ENCODE results near the gene SYNDIG1L.
"Not testable (repeated sequence)": the region's sequence is repeated elsewhere in the genome, so short reads cannot be mapped to it uniquely, and the experiment has no call there.

Gene SYNDIG1L

GRCh38 chr14:74401504-74402241 lies 24.3 kb downstream of the SYNDIG1L start:
- DNase-seq, result peak; percentile 59

- DNase-seq, result no peak
Observed at GRCh38 chr14:74400919-74401503, 25.0 kb downstream of the SYNDIG1L start.

- no peak for DNase-seq
Observed at GRCh38 chr14:74400031-74400685, 25.9 kb downstream of the SYNDIG1L start.

- no peak for DNase-seq
Observed at GRCh38 chr14:74395094-74395493, 30.9 kb downstream of the SYNDIG1L start.

GRCh38 chr14:74394549-74394948 lies 31.5 kb downstream of the SYNDIG1L start:
- DNase-seq, result no peak

- no peak for DNase-seq
Observed at GRCh38 chr14:74392616-74393570, 33.1 kb downstream of the SYNDIG1L start.

- no peak for DNase-seq
Observed at GRCh38 chr14:74391479-74391878, 34.5 kb downstream of the SYNDIG1L start.

GRCh38 chr14:74390505-74390904 lies 35.5 kb downstream of the SYNDIG1L start:
- not testable (repeated sequence) for DNase-seq

- no peak for DNase-seq
Observed at GRCh38 chr14:74389980-74390379, 36.0 kb downstream of the SYNDIG1L start.

GRCh38 chr14:74382231-74382630 lies 43.8 kb downstream of the SYNDIG1L start:
- no peak for DNase-seq

- not testable (repeated sequence) for DNase-seq
Observed at GRCh38 chr14:74381571-74381970, 44.4 kb downstream of the SYNDIG1L start.

GRCh38 chr14:74380845-74381244 lies 45.2 kb downstream of the SYNDIG1L start:
- DNase-seq, result no peak

- no peak for DNase-seq
Observed at GRCh38 chr14:74380172-74380571, 45.8 kb downstream of the SYNDIG1L start.

- DNase-seq, result no peak
Observed at GRCh38 chr14:74377976-74378690, 47.9 kb downstream of the SYNDIG1L start.

GRCh38 chr14:74368441-74368840 lies 57.6 kb downstream of the SYNDIG1L start:
- DNase-seq, result no peak

- no peak for DNase-seq
Observed at GRCh38 chr14:74368026-74368425, 58.0 kb downstream of the SYNDIG1L start.

GRCh38 chr14:74364271-74364880 lies 61.6 kb downstream of the SYNDIG1L start:
- no peak for DNase-seq

GRCh38 chr14:74362361-74362915 lies 63.6 kb downstream of the SYNDIG1L start:
- peak; percentile 64 for DNase-seq

- DNase-seq, result no peak
Observed at GRCh38 chr14:74360163-74360562, 65.8 kb downstream of the SYNDIG1L start.

GRCh38 chr14:74358176-74358829 lies 67.7 kb downstream of the SYNDIG1L start:
- DNase-seq, result no peak

- no peak for DNase-seq
Observed at GRCh38 chr14:74357585-74357984, 68.4 kb downstream of the SYNDIG1L start.

Measured in stimulated activated CD4-positive, alpha-beta T cell treated with anti-CD3 and anti-CD28 coated beads, Interleukin-1b, Interleukin-23, amount 100 ng/mL, for 48 hours (primary cell).